Mesothelial cell of epicardium (in vitro differentiated cells): ENCODE data around the gene DOLK. TPM values are rescaled to one million over a fixed set of nuclear protein-coding genes. Genes with fewer than 3 reads are reported as not detected.

Experiments used
- DNase-seq, 2 experiments: peaks; one replicate each; pipeline ENCODE4 v3.0.0; 2021; ENCODE audit warnings: low spot score in 2 of 2; ENCODE audit not compliant: unreplicated experiment in 2 of 2
- H3K27ac Mint-ChIP-seq: 2 replicates; pipeline ENCODE4 v1.8.0; 2021; ENCODE audit warnings: mixed read lengths
- H3K27me3 Mint-ChIP-seq: 2 replicates; pipeline ENCODE4 v1.8.0; 2021; ENCODE audit warnings: low read depth, mixed read lengths
- H3K36me3 Mint-ChIP-seq: 2 replicates; pipeline ENCODE4 v1.8.0; 2021; ENCODE audit warnings: mixed read lengths
- H3K4me1 Mint-ChIP-seq: 2 replicates; pipeline ENCODE4 v1.8.0; 2021; ENCODE audit warnings: mixed read lengths
- H3K4me3 Mint-ChIP-seq: 2 replicates; pipeline ENCODE4 v1.8.0; 2021; ENCODE audit warnings: mild to moderate bottlenecking, moderate library complexity, mixed read lengths
- H3K9me3 Mint-ChIP-seq: 2 replicates; pipeline ENCODE4 v1.8.0; 2021; ENCODE audit warnings: mixed read lengths
- CTCF ChIP-seq: fragments of 200-600 bp; sonication (generic); IDR thresholded peaks from one replicate; pipeline ENCODE4 v1.5.0; 2021; ENCODE audit warnings: antibody characterized with exemption; ENCODE audit not compliant: unreplicated experiment
- total RNA-seq: library from RNA; stranded (reverse); gene quantifications from 3 replicates; pipeline ENCODE4 v1.2.1, GENCODE V29; 2021

The DOLK gene
- total RNA-seq, 1 donor from 2014 or later = 17.0 TPM

DNA sequence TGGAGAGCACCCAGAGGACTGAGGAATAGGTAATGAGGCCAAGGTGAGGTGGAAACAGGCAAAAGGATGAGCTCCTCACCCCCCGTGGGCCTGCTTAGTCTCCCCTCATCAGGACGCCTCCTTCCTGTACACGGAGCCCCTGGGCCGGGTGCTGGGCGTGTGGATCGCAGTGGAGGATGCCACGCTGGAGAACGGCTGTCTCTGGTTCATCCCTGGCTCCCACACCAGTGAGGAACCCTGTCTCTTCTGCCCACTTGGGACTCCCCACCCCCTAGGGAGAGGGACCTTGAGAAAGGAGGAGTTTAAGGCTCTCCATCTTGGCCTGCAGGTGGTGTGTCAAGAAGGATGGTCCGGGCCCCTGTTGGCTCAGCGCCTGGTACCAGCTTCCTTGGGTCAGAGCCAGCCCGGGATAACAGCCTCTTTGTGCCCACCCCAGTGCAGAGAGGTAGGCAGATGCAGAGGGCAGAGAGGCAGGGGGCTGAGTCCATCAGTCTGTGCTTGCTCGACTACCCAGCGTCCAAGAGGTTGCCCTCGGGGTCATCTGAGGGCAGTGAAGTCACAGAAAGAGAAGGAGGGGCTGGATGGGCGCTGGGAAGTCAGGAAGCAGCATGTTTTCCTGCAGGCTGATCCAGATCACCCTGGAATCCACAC lies 7.0 kb downstream of the DOLK start:
- H3K4me3 Mint-ChIP-seq = no peak overlapping the region

DNA sequence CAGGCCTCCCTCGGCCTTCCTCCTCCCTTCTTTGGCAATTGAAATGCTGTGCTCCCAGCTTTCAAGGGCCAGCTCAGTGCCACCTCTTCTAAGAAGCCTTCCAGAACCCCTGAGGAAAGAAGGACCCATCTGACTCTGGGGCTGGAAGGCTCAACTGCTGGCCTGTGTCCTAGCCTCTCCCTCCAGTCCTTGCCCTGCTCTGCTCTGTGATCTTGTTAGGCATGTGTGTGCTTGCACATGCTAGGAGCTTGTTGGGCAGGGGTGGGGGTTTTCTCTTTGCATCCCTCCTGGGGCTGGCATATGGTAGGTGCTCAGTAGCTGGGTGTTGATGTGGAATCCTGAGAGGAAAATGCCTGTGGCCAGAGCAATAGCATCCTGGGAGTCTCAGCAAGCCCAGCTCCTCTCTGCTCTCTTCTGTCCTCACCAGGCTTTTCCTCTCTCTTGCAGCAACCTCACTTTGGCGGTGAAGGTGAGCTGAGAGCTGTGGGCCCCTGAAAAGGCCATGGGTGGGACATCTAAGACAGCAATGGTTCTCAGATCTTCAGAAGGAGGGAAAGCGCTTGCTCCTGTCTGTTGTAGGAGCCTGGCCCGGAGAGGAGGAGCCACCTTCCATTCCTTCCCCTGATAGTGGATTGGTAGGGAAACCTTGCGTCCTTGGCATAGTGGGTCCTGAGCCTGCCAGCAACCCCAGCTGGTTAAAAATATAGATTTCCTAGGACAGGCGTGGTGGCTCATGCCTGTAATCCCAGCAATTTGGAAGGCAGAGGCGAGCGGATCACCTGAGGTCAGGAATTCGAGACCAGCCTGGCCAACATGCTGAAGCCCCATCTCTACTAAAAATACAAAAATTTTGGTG lies 9.9 kb downstream of the DOLK start:
- H3K4me1 Mint-ChIP-seq = no peaks in the 10 kb centered on the region
- DNase-seq = no peak
- H3K4me3 Mint-ChIP-seq = no peak overlapping the region
- no peak for TF ChIP-seq CTCF
- H3K27ac Mint-ChIP-seq = no peak overlapping the region
- no peaks in the 10 kb centered on the region for H3K36me3 Mint-ChIP-seq
- H3K27me3 Mint-ChIP-seq = no peaks in the 10 kb centered on the region
- no peaks in the 10 kb centered on the region for H3K9me3 Mint-ChIP-seq

More for the DNA sequence above, 7.0 kb downstream of the DOLK start:
- Mint-ChIP-seq H3K36me3 (no peaks in the 10 kb centered on the region), H3K27ac (no peak overlapping the region), H3K9me3 (no peaks in the 10 kb centered on the region), H3K4me1 (no peaks in the 10 kb centered on the region), H3K27me3 (no peaks in the 10 kb centered on the region)
- no peak for DNase-seq
- TF ChIP-seq CTCF = no peak

DNA sequence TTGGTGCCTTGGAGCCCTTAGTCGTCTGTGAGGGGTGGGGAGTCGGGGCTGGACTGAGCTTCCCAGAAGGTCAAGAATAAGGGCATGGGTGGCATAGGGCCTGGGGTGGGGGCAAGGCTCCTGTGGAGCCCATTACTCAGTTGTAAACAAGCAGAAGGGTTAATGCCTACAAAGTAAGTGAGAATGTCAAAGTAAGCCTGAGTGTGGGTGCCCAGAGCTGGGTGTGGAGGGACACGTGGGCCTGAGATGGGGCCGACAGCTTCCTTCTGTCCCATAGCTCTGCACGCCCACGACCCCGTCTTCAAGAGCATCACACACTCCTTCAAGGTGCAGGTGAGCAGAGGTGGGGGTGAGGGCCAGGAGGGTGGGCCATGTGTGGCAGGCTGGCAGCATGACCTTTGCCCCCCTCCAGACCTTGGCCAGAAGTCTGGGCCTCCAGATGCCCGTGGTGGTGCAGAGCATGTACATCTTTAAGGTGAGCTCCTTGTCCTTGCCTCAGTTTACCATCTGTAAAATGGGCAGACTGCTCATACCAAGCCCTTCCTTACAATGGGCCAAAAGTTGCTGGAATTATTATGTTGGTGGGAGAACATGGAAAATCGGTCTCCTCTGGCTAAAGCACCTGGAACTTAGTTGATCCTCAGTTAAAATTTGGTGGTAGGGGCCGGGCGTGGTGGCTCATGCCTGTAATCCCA lies 11.1 kb downstream of the DOLK start:
- no peak for DNase-seq
- Mint-ChIP-seq H3K4me3 (no peak overlapping the region), H3K36me3 (no peaks in the 10 kb centered on the region), H3K27me3 (no peaks in the 10 kb centered on the region), H3K9me3 (no peaks in the 10 kb centered on the region), H3K4me1 (no peaks in the 10 kb centered on the region), H3K27ac (no peak overlapping the region)
- no peak for TF ChIP-seq CTCF

DNA sequence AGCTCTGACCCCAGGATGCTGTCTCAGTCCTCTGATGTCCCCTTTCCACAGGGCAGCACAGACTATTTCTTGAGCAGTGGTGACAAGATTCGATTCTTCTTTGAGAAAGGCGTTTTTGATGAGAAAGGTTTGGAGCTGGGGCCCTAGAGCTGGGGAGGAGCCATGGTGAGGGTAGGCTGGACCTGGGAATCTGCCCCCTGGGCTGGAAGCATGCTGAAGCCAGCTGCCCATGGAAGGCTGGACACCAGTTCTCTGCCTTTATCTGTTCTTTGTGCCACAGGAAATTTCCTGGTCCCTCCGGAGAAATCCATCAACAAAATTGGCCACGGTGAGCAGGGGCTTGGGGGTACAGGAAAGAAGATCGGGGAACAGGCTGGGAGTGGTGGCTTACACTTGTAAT lies 13.7 kb downstream of the DOLK start:
- Mint-ChIP-seq H3K36me3 (no peaks in the 10 kb centered on the region), H3K27ac (no peak overlapping the region), H3K9me3 (no peaks in the 10 kb centered on the region), H3K4me1 (no peaks in the 10 kb centered on the region), H3K4me3 (no peak overlapping the region), H3K27me3 (no peaks in the 10 kb centered on the region)
- no peak for TF ChIP-seq CTCF
- no peak for DNase-seq

GRCh38 chr9:128929560-128929959 lies 17.8 kb downstream of the DOLK start:
- H3K4me1 Mint-ChIP-seq = peaks cover 4% of the 10 kb centered on the region
- DNase-seq = no peak
- H3K36me3 Mint-ChIP-seq = no peaks in the 10 kb centered on the region
- no peak for TF ChIP-seq CTCF
- no peak overlapping the region for H3K27ac Mint-ChIP-seq
- no peak overlapping the region for H3K4me3 Mint-ChIP-seq
- no peaks in the 10 kb centered on the region for H3K9me3 Mint-ChIP-seq
- H3K27me3 Mint-ChIP-seq = no peaks in the 10 kb centered on the region
